ENCODE measurements around the gene TNFRSF14. TPM values are rescaled to one million over a fixed set of nuclear protein-coding genes. Genes with fewer than 3 reads are reported as not detected.
A peak's percentile ranks its signal among the peaks of the same experiment; 100 is the strongest.

The TNFRSF14 gene
- total RNA-seq, 2 donors from 2014 or later: 179 to 212 TPM

DNA sequence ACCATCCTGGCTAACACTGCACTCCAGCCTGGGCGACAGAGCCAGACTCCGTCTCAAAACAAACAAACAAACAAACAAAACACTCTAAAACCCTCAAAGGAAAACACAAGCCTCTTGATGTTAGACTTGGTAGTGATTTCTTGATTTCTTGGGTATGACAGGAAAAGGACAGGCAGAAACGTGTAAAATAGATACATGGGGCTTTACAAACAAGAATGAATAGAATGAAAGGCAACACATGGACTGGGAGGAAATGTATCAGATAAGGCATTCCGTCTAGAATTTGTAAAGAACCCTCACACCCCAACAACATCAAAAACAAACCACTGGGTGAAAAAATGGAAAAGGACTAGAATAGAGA is 22.6 kb downstream of the TNFRSF14 start:
- no peaks in the 10 kb centered on the region for H3K27me3 Mint-ChIP-seq
- DNase-seq: no peak
- H3K9me3 ChIP-seq (ENCODE audit: control insufficient read depth, low read length, poor library complexity, severe bottlenecking): no peaks in the 10 kb centered on the region
- peaks cover 36% of the 10 kb centered on the region for H3K4me1 Mint-ChIP-seq
- H3K27ac Mint-ChIP-seq: peak overlapping the region; percentile 100
- H3K4me3 Mint-ChIP-seq: peak overlapping the region; percentile 83
- no peak for ATAC-seq
- peaks cover 2% of the 10 kb centered on the region for H3K36me3 Mint-ChIP-seq (ENCODE audit: low read depth)

DNA sequence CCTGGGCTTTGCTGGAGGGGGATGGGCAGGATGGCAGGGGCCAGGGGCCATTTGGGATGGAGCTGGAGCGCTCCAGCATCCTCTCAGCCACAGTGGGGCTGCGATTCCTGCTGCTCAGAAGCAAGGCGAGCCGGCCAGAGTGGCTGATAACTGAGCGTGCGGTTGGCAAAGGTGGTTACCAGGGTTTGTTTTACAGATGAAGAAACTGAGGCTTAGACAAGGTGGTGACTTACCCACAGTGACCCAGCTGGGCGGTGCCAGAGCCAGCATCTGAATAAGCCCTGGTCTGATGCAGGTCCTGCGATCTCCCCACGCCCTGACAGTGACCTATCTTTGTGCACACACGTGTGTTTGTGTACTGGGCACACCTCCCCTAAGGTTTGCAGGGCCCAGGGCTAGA is 24.5 kb downstream of the TNFRSF14 start:
- no peaks in the 10 kb centered on the region for H3K27me3 Mint-ChIP-seq
- DNase-seq (peak in 1 of 3 donors; percentile 5), ATAC-seq (no peak)
- peak overlapping the region; percentile 97 for H3K27ac Mint-ChIP-seq
- peaks cover 50% of the 10 kb centered on the region for H3K4me1 Mint-ChIP-seq
- no peaks in the 10 kb centered on the region for H3K9me3 ChIP-seq (ENCODE audit: control insufficient read depth, low read length, poor library complexity, severe bottlenecking)
- peaks cover 2% of the 10 kb centered on the region for H3K36me3 Mint-ChIP-seq (ENCODE audit: low read depth)
- no peak overlapping the region for H3K4me3 Mint-ChIP-seq

GRCh38 chr1:2582391-2582790 is 26.2 kb downstream of the TNFRSF14 start:
- H3K4me1 Mint-ChIP-seq: peaks cover 44% of the 10 kb centered on the region
- H3K36me3 Mint-ChIP-seq (ENCODE audit: low read depth): peaks cover 5% of the 10 kb centered on the region
- DNase-seq: no peak
- no peaks in the 10 kb centered on the region for H3K27me3 Mint-ChIP-seq
- ATAC-seq: no peak
- no peaks in the 10 kb centered on the region for H3K9me3 ChIP-seq (ENCODE audit: control insufficient read depth, low read length, poor library complexity, severe bottlenecking)
- H3K27ac Mint-ChIP-seq: peak overlapping the region; percentile 97
- H3K4me3 Mint-ChIP-seq: peak overlapping the region; percentile 15

- no peak overlapping the region for H3K4me3 Mint-ChIP-seq
- no peaks in the 10 kb centered on the region for H3K27me3 Mint-ChIP-seq
- H3K9me3 ChIP-seq (ENCODE audit: control insufficient read depth, low read length, poor library complexity, severe bottlenecking): no peaks in the 10 kb centered on the region
- peak in 1 of 3 donors; percentile 8 for DNase-seq
- ATAC-seq: no peak
- peaks cover 43% of the 10 kb centered on the region for H3K4me1 Mint-ChIP-seq
- peak overlapping the region; percentile 97 for H3K27ac Mint-ChIP-seq
- peaks cover 5% of the 10 kb centered on the region for H3K36me3 Mint-ChIP-seq (ENCODE audit: low read depth)
These were observed 27.2 kb downstream of the TNFRSF14 start for GRCh38 chr1:2583331-2583791.

DNA sequence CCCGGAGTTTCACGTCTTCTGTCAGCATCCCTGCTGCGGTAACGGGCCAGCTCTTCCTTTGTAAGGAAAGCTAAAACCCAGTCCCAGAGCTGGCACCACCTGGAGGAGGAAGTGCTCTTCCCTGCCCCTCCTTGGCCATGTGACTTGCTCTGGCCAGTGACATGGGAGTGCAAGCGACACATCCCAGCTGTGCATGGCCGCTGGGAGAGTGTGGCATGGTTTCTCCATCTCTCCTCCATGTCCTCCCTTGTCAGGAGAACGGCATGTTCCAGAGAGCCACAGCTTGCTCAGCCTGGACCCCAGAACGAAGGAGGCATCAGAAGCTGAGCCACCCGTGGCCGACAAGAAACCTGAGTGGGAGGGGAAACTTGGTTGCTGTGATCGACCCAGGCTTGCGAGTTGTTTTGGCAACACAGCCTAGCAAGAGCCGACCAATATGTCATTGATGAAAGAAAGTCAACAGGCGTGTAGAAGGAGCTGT is 27.7 kb downstream of the TNFRSF14 start:
- Mint-ChIP-seq H3K36me3 (ENCODE audit: low read depth) (peaks cover 3% of the 10 kb centered on the region), H3K27ac (peak overlapping the region; percentile 97), H3K4me1 (peaks cover 37% of the 10 kb centered on the region), H3K27me3 (no peaks in the 10 kb centered on the region), H3K4me3 (peak overlapping the region; percentile 91)
- DNase-seq (peak; percentile 18 to 42 (median 29)), ATAC-seq (peak; percentile 29)
- H3K9me3 ChIP-seq (ENCODE audit: control insufficient read depth, low read length, poor library complexity, severe bottlenecking): no peaks in the 10 kb centered on the region

GRCh38 chr1:2584686-2585317 is 28.6 kb downstream of the TNFRSF14 start:
- peak overlapping the region; percentile 91 for H3K4me3 Mint-ChIP-seq
- peaks cover 3% of the 10 kb centered on the region for H3K36me3 Mint-ChIP-seq (ENCODE audit: low read depth)
- ATAC-seq (no peak), DNase-seq (peak in 1 of 3 donors; percentile 6)
- H3K4me1 Mint-ChIP-seq: peaks cover 31% of the 10 kb centered on the region
- peak overlapping the region; percentile 97 for H3K27ac Mint-ChIP-seq
- no peaks in the 10 kb centered on the region for H3K27me3 Mint-ChIP-seq
- no peaks in the 10 kb centered on the region for H3K9me3 ChIP-seq (ENCODE audit: control insufficient read depth, low read length, poor library complexity, severe bottlenecking)

- peak; percentile 55 for ATAC-seq
- no peaks in the 10 kb centered on the region for H3K9me3 ChIP-seq (ENCODE audit: control insufficient read depth, low read length, poor library complexity, severe bottlenecking)
- peaks cover 3% of the 10 kb centered on the region for H3K36me3 Mint-ChIP-seq (ENCODE audit: low read depth)
- H3K27ac Mint-ChIP-seq: peak overlapping the region; percentile 97
- peak; percentile 45 to 59 (median 56) for DNase-seq
- H3K27me3 Mint-ChIP-seq: no peaks in the 10 kb centered on the region
- H3K4me3 Mint-ChIP-seq: peak overlapping the region; percentile 91
- peaks cover 30% of the 10 kb centered on the region for H3K4me1 Mint-ChIP-seq
These were observed 29.3 kb downstream of the TNFRSF14 start for GRCh38 chr1:2585318-2586092.

DNA sequence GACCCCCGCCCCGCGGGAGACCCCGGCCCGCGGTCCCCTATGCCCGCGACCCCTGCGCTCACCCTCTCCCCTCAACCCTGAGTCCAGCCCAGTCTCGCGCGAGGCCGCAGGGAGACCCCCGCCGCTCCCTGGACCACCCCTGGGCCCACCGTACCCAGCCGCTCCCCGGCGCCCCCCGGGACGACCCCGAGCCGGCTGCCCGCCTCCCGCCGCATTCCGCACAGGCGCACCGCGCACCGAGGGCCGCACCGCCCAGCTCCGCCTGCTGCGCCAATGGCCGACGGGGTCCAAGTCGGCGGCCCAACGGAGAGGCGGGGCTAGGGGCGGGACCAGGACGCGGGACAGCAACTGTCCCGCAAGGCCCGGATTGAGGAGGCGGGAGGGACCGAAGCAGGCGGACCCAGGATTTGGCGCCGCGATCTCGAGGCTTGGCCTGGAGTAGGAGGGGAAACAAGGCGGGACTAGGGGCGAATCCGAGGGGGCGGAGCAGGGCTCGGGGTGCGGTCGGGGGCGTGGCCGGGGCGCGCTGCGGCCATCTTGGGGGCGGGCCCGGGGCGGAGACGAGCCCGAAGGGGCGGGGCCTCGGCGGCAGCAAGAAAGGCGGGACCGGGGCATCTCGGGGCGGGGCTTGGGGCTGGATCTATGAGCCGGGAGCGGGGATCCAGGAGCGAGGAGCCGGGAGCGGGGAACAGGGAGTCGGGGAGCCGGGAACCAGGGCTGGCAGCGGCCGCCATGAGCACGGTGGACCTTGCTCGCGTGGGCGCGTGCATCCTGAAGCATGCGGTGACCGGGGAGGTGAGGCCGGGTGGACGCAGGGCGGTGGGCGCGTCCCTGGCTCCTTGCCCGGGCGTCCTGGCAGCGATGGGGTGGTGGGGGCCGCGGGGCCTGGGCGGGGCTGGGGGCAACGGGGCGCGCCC is 30.2 kb downstream of the TNFRSF14 start, which contains the start of gene PRXL2B:
Gene PRXL2B (plus strand): TSS at position 624 of the 917 bp plus-strand sequence. CDS start 109 bp downstream, at position 733.
- H3K27me3 Mint-ChIP-seq: no peaks in the 10 kb centered on the region
- peaks cover 29% of the 10 kb centered on the region for H3K4me1 Mint-ChIP-seq
- peak; percentile 97 to 100 (median 97) for DNase-seq
- no peaks in the 10 kb centered on the region for H3K9me3 ChIP-seq (ENCODE audit: control insufficient read depth, low read length, poor library complexity, severe bottlenecking)
- H3K4me3 Mint-ChIP-seq: peak within 1 kb of the TSS; percentile 91
- H3K36me3 Mint-ChIP-seq (ENCODE audit: low read depth): peaks cover 3% of the 10 kb centered on the region
- ATAC-seq: peak; percentile 76
- H3K27ac Mint-ChIP-seq: peak within 1 kb of the TSS; percentile 97

- peaks cover 27% of the 10 kb centered on the region for H3K4me1 Mint-ChIP-seq
- H3K9me3 ChIP-seq (ENCODE audit: control insufficient read depth, low read length, poor library complexity, severe bottlenecking): no peaks in the 10 kb centered on the region
- peak overlapping the region; percentile 97 for H3K27ac Mint-ChIP-seq
- H3K27me3 Mint-ChIP-seq: no peaks in the 10 kb centered on the region
- peaks cover 3% of the 10 kb centered on the region for H3K36me3 Mint-ChIP-seq (ENCODE audit: low read depth)
- H3K4me3 Mint-ChIP-seq: peak overlapping the region; percentile 91
- DNase-seq (peak in 1 of 3 donors; percentile 27), ATAC-seq (no peak)
These were observed 31.1 kb downstream of the TNFRSF14 start for GRCh38 chr1:2587071-2587859.

DNA sequence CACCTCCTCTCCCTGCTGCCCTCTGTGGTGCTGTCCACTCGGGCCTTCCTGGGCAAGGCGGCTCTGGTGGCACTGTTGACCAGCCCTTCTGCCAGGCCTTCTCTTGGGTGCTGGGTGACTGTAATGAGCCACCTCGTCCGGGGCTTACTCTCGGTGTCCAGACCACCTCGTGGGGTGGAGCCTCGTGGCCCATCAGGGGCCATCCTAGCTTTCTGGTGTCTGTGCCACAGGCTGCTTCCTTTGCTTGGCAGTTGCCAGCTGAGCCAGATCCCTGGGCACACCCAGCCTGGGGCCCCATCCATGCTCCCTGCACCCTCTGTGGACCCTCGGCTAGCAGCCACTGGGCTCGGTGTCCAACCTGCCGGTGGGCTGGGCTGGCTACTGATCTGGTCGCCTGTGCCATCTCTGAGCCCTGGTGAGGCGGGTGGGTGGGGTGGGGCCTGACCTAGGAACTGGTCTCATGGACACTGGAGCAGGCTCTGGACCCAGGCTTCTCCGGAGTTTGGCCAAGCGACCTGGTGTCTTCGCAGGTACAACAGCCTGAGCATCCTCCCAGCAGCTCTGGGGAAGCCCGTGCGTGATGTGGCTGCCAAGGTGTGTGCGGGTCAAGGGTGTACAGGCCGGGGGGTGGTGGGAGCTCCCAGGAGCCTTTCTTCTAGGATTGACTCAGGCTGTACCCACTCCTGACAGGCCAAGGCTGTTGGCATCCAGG is 31.8 kb downstream of the TNFRSF14 start:
- no peaks in the 10 kb centered on the region for H3K9me3 ChIP-seq (ENCODE audit: control insufficient read depth, low read length, poor library complexity, severe bottlenecking)
- peaks cover 29% of the 10 kb centered on the region for H3K4me1 Mint-ChIP-seq
- H3K27me3 Mint-ChIP-seq: no peaks in the 10 kb centered on the region
- H3K27ac Mint-ChIP-seq: no peak overlapping the region
- no peak for ATAC-seq
- H3K4me3 Mint-ChIP-seq: peak overlapping the region; percentile 91
- H3K36me3 Mint-ChIP-seq (ENCODE audit: low read depth): peaks cover 3% of the 10 kb centered on the region
- DNase-seq: no peak

GRCh38 chr1:2588661-2589430 is 32.7 kb downstream of the TNFRSF14 start:
- Mint-ChIP-seq H3K27ac (no peak overlapping the region), H3K4me1 (peaks cover 26% of the 10 kb centered on the region), H3K36me3 (ENCODE audit: low read depth) (peaks cover 3% of the 10 kb centered on the region), H3K27me3 (no peaks in the 10 kb centered on the region), H3K4me3 (no peak overlapping the region)
- DNase-seq (no peak), ATAC-seq (no peak)
- H3K9me3 ChIP-seq (ENCODE audit: control insufficient read depth, low read length, poor library complexity, severe bottlenecking): no peaks in the 10 kb centered on the region

All from T-helper 17 cell (primary cell).